Uterus (tissue), 4 donors: ENCODE measurements around the gene HEPACAM2. TPM values are rescaled to one million over a fixed set of nuclear protein-coding genes. Genes with fewer than 3 reads are reported as not detected.

Experiments used
- DNase-seq, 2 donors: peaks; one replicate each; pipeline ENCODE4 v3.0.0-alpha.2; 2019 to 2020
- H3K27ac ChIP-seq, 2 donors: fragments of 200-600 bp; sonication (generic); 1 replicate in 1 of 2; 2 replicates in 1 of 2; pipeline ENCODE4 v1.5.1; 2016 to 2018
- H3K27me3 ChIP-seq, 2 donors: fragments of 200-600 bp; sonication (generic); one replicate each; pipeline ENCODE4 v1.5.1; 2018 to 2019; ENCODE audit warnings: control low read depth in 1 of 2
- H3K36me3 ChIP-seq, 2 donors: fragments of 200-600 bp; sonication (generic); one replicate each; pipeline ENCODE4 v1.5.1; 2019; ENCODE audit warnings: control low read depth in 1 of 2
- H3K4me1 ChIP-seq, 2 donors: fragments of 200-600 bp; sonication (generic); one replicate each; pipeline ENCODE4 v1.5.1; 2018 to 2019; ENCODE audit warnings: control low read depth in 1 of 2
- H3K4me3 ChIP-seq, 2 donors: fragments of 200-600 bp; sonication (generic); 1 replicate in 1 of 2; 2 replicates in 1 of 2; pipeline ENCODE4 v1.5.1; 2018 to 2019; ENCODE audit warnings: mild to moderate bottlenecking in 1 of 2
- H3K9me3 ChIP-seq, 2 donors: fragments of 200-600 bp; sonication (generic); one replicate each; pipeline ENCODE4 v1.5.1; 2019; ENCODE audit warnings: control low read depth in 1 of 2
- POLR2A ChIP-seq, 2 donors: fragments of 450-650 bp; IDR thresholded peaks; one replicate each; pipeline ENCODE4 v1.6.1; 2016; ENCODE audit warnings: antibody characterized with exemption in 2 of 2, mild to moderate bottlenecking in 1 of 2, moderate library complexity in 1 of 2
- intact Hi-C: fragments of 100-400 bp; cut with DNase I; formaldehyde crosslinking; loops from one replicate; pipeline ENCODE4 v1.15.1; 2023; ENCODE audit warnings: low total_unique reads
- total RNA-seq, 4 donors: library from RNA; depleted of rRNA in 3 of 4; stranded (reverse); fragments of >200 nt in 3 of 4; gene quantifications; one replicate each; pipeline versions ENCODE4 v1.1.0 to v1.2.4, GENCODE V29; 2014 to 2023
- TF ChIP-seq, protein P1 (sequence below), 4 experiments: fragments of 200-600 bp in 2 of 4; fragments of 450-650 bp in 2 of 4; sonication (generic) in 2 of 4; IDR thresholded peaks; one replicate each; pipeline ENCODE4 v1.5.1; 2016 to 2019; ENCODE audit warnings: antibody characterized with exemption in 4 of 4, mild to moderate bottlenecking in 2 of 4, moderate library complexity in 1 of 4
- donor health status: DM: yes; HTN: yes; CAD: no.

The HEPACAM2 gene
- total RNA-seq, 4 donors from 2014 or later = 0.14 TPM; not detected in 3

DNA sequence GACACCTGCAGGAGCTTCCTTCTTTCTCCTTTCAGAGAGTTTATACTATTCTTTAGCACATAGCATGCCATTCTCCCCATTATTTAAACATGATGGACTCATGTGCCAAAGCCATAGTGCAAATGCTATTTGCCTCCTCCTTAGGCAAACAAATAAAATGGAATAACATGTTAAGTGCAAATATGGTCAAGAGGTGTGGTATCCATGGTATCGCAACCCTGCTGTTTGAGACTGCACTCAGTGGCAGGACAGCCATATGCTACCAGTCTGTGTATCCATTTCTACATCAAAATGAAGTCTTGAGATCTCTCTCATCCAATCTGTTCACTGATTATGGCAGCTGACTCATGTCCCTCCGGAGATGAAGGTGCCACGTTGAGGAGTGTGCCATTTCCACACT lies 22.8 kb downstream of the HEPACAM2 start:
- TF ChIP-seq, protein P1, sequence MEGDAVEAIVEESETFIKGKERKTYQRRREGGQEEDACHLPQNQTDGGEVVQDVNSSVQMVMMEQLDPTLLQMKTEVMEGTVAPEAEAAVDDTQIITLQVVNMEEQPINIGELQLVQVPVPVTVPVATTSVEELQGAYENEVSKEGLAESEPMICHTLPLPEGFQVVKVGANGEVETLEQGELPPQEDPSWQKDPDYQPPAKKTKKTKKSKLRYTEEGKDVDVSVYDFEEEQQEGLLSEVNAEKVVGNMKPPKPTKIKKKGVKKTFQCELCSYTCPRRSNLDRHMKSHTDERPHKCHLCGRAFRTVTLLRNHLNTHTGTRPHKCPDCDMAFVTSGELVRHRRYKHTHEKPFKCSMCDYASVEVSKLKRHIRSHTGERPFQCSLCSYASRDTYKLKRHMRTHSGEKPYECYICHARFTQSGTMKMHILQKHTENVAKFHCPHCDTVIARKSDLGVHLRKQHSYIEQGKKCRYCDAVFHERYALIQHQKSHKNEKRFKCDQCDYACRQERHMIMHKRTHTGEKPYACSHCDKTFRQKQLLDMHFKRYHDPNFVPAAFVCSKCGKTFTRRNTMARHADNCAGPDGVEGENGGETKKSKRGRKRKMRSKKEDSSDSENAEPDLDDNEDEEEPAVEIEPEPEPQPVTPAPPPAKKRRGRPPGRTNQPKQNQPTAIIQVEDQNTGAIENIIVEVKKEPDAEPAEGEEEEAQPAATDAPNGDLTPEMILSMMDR (IDR thresholded peaks at IDR 0.05) = no peak
- TF ChIP-seq POLR2A (IDR thresholded peaks at IDR 0.05) = no peak
- Histone ChIP-seq H3K4me1 (no peaks in the 10 kb centered on the region), H3K27ac (no peak overlapping the region), H3K4me3 (no peak overlapping the region), H3K9me3 (no peaks in the 10 kb centered on the region), H3K27me3 (no peaks in the 10 kb centered on the region), H3K36me3 (no peaks in the 10 kb centered on the region)
- no peak for DNase-seq
- intact Hi-C loops = no loop called here

DNA sequence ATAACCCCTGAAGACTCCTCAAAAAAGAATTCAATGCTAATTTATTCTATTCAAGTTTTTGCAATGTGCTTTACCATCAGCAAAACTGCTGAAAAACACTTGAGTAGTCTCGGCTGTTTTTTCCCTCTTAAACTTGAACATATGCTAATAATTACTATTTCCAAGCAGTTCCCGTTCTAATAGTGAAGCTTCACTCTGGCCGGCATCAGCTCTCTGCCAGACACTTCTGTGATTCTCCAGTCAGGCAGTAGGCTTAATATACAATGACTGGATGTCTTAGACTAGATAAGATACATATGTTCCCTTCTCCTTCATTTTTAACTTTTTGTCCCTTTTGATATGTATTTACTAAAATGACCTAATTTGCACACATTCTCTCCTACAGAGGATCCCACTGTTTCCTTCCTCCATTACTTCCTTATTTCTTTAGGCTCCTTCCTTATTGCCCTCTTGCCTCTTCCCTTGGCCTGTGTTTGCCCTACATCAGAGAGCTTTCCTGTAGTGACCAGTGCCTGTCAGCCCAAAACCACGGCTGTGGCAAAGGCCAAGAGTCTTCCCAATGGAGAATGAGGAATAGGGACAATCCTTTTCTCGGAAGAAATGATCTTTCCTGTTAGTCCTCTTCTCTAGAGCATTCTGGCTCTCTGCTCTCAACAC lies 23.5 kb downstream of the HEPACAM2 start:
- Histone ChIP-seq H3K9me3 (no peaks in the 10 kb centered on the region), H3K27me3 (no peaks in the 10 kb centered on the region), H3K4me3 (no peak overlapping the region), H3K4me1 (no peaks in the 10 kb centered on the region), H3K36me3 (no peaks in the 10 kb centered on the region), H3K27ac (no peak overlapping the region)
- TF ChIP-seq POLR2A (IDR thresholded peaks at IDR 0.05) = no peak
- TF ChIP-seq, protein P1 (IDR thresholded peaks at IDR 0.05) = no peak
- no peak for DNase-seq
- intact Hi-C loops = no loop called here

GRCh38 chr7:93198472-93198871 lies 27.8 kb downstream of the HEPACAM2 start:
- no peak for DNase-seq
- H3K4me3 ChIP-seq = no peak overlapping the region
- H3K27ac ChIP-seq = no peak overlapping the region
- no peak for TF ChIP-seq POLR2A (IDR thresholded peaks at IDR 0.05)
- TF ChIP-seq, protein P1 (IDR thresholded peaks at IDR 0.05) = no peak
- intact Hi-C loops = no loop called here
- no peaks in the 10 kb centered on the region for H3K36me3 ChIP-seq
- no peaks in the 10 kb centered on the region for H3K4me1 ChIP-seq
- H3K9me3 ChIP-seq = no peaks in the 10 kb centered on the region
- H3K27me3 ChIP-seq = no peaks in the 10 kb centered on the region

DNA sequence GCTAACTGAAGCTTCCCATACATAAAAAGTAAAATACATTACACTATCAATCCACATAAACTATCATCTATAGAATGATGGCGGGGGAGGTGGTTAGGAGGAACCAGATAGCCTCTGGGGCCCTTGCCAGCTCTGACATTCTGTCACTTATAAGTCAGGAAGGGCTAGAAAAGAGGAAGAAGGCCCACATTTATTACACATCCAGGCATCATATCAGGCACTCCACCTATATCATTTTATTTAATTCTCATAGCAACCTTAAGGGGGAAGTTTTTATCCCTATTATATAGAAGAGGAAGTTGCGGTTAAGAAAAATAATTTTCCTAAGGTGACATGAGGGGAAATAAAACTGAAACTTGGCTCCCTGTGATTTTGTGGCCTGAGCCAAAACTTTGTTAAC lies 29.9 kb downstream of the HEPACAM2 start:
- Histone ChIP-seq H3K4me3 (no peak overlapping the region), H3K36me3 (no peaks in the 10 kb centered on the region), H3K4me1 (no peaks in the 10 kb centered on the region), H3K9me3 (no peaks in the 10 kb centered on the region), H3K27me3 (no peaks in the 10 kb centered on the region), H3K27ac (no peak overlapping the region)
- no peak for DNase-seq
- TF ChIP-seq, protein P1 (IDR thresholded peaks at IDR 0.05) = no peak
- no peak for TF ChIP-seq POLR2A (IDR thresholded peaks at IDR 0.05)
- intact Hi-C loops = no loop called here

DNA sequence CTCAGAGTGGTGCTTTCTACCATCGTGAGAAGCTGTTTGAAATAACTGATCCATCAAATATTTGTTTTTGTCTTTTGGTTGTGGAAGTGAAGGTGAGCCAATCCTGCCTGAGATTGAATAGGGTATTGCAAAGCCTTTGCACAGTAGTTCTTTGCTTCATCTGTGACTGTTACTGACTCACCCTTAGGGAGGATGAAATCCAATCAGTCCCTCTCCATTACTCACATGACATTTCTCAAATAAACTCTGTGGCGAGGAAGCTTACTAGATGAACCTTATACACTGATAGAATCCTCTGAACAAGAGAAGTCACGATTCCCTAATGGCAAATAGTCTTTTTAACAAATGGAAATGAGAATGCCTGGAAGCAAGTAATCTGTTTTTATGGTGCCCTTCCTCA lies 31.9 kb downstream of the HEPACAM2 start:
- DNase-seq = no peak
- TF ChIP-seq POLR2A (IDR thresholded peaks at IDR 0.05) = no peak
- no peaks in the 10 kb centered on the region for H3K27me3 ChIP-seq
- no peaks in the 10 kb centered on the region for H3K36me3 ChIP-seq
- no peak overlapping the region for H3K27ac ChIP-seq
- intact Hi-C loops = no loop called here
- no peaks in the 10 kb centered on the region for H3K4me1 ChIP-seq
- H3K9me3 ChIP-seq = no peaks in the 10 kb centered on the region
- no peak overlapping the region for H3K4me3 ChIP-seq
